T-helper 1 cell treated with Interleukin-12 subunit alpha and Interleukin-12 subunit beta and Interleukin-4 antibody, amounts not matched to agents 30 ng/mL and 1 ng/mL, for 36 hours (primary cell): ENCODE data around the gene POMT1. TPM values are rescaled to one million over a fixed set of nuclear protein-coding genes. Genes with fewer than 3 reads are reported as not detected.
"Not testable (repeated sequence)": the region's sequence is repeated elsewhere in the genome, so short reads cannot be mapped to it uniquely, and the experiment has no call there.

Source experiments
- intact Hi-C: fragments of 100-400 bp; cut with micrococcal nuclease; formaldehyde crosslinking; loops from one replicate; pipeline ENCODE4 v1.15.1; 2024
- total RNA-seq: library from RNA; stranded (reverse); gene quantifications from 2 replicates; pipeline ENCODE4 v1.2.3, GENCODE V29; 2022

The POMT1 gene
- total RNA-seq, 1 donor from 2014 or later, result 40.6 TPM

GRCh38 chr9:131494296-131494870, 8.3 kb upstream of the POMT1 start:
- intact Hi-C loops, result no loop called here

- intact Hi-C loops, result no loop called here
These were observed 6.9 kb upstream of the POMT1 start for GRCh38 chr9:131495785-131496184.

GRCh38 chr9:131496844-131497405, 5.8 kb upstream of the POMT1 start:
- intact Hi-C loops, result no loop called here

- intact Hi-C loops, result no loop called here
These were observed 3.4 kb upstream of the POMT1 start for GRCh38 chr9:131499254-131499767.

GRCh38 chr9:131500377-131500776, 2.3 kb upstream of the POMT1 start:
- intact Hi-C loops, result loop anchor here (1.0 to 5.0 kb wide), 10 partner anchors 31 to 852 kb away; partner anchors contain the start of genes FAM78A, SETX and UCK1

- intact Hi-C loops, result loop anchor here (1.0 to 5.0 kb wide), 10 partner anchors 30 to 851 kb away; partner anchors contain the start of genes FAM78A, SETX and UCK1
These were observed 1.7 kb upstream of the POMT1 start for GRCh38 chr9:131500939-131501541.

- intact Hi-C loops, result loop anchor here (1.0 to 5.0 kb wide), 10 partner anchors 73 to 848 kb away; partner anchors contain the start of genes FAM78A, NUP214 and SETX
These were observed 1.1 kb downstream of the POMT1 start for GRCh38 chr9:131503626-131504465.

GRCh38 chr9:131505012-131505411, 2.3 kb downstream of the POMT1 start:
- intact Hi-C loops, result no loop called here

- intact Hi-C loops, result no loop called here
These were observed 8.7 kb downstream of the POMT1 start for GRCh38 chr9:131511416-131511815.

- intact Hi-C loops, result no loop called here
These were observed 9.2 kb downstream of the POMT1 start for GRCh38 chr9:131511880-131512279.

- intact Hi-C loops, result no loop called here
These were observed 10.5 kb downstream of the POMT1 start for GRCh38 chr9:131513177-131513576.

- intact Hi-C loops, result not testable (repeated sequence)
These were observed 12.9 kb downstream of the POMT1 start for GRCh38 chr9:131515559-131516031.

GRCh38 chr9:131516100-131516499, 13.4 kb downstream of the POMT1 start:
- intact Hi-C loops, result no loop called here

GRCh38 chr9:131516930-131517329, 14.2 kb downstream of the POMT1 start:
- intact Hi-C loops, result no loop called here

GRCh38 chr9:131517761-131518190, 15.1 kb downstream of the POMT1 start:
- intact Hi-C loops, result no loop called here

- intact Hi-C loops, result no loop called here
These were observed 15.8 kb downstream of the POMT1 start for GRCh38 chr9:131518553-131518952.

GRCh38 chr9:131520503-131520902, 17.8 kb downstream of the POMT1 start:
- intact Hi-C loops, result no loop called here

- intact Hi-C loops, result no loop called here
These were observed 18.5 kb downstream of the POMT1 start for GRCh38 chr9:131521203-131521602.

- intact Hi-C loops, result no loop called here
These were observed 19.1 kb downstream of the POMT1 start for GRCh38 chr9:131521822-131522221.

GRCh38 chr9:131522257-131523085, 19.8 kb downstream of the POMT1 start:
- intact Hi-C loops, result no loop called here

- intact Hi-C loops, result no loop called here
These were observed 20.3 kb downstream of the POMT1 start for GRCh38 chr9:131523086-131523388.
